ENCODE measurements around the gene AUTS2.
"Not testable (repeated sequence)": the region's sequence is repeated elsewhere in the genome, so short reads cannot be mapped to it uniquely, and the experiment has no call there.

Gene AUTS2

DNA sequence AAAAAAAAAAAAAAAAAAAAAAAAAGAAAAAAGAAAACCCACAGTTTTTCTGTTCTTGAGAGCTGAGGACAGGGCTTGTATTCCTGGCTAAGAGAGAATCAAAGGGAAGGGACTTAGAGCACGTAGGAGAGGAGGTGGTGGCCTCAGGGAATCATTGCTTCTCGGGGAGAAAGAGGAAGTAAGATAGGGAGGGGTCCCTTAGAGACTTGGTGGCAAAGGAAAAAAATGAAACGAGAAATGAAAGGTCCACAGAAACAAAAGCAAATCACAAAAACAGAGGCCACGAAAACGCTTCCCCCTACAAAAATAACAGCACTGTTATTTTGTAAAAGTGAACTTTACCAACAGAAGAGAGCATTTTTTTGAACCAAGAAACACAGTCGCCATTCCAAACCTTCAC, 1210.6 kb downstream of the AUTS2 start:
- H3K9me2 ChIP-seq (replicated peaks; ENCODE audit: insufficient read depth, low read length), result no peaks in the 10 kb centered on the region
- H3K4me3 ChIP-seq (ENCODE audit: insufficient read depth, low read length, poor library complexity, severe bottlenecking), result no peak overlapping the region
- peak overlapping the region; percentile 37 for H3K4me2 ChIP-seq (ENCODE audit: low read depth, low read length, poor library complexity, severe bottlenecking)

DNA sequence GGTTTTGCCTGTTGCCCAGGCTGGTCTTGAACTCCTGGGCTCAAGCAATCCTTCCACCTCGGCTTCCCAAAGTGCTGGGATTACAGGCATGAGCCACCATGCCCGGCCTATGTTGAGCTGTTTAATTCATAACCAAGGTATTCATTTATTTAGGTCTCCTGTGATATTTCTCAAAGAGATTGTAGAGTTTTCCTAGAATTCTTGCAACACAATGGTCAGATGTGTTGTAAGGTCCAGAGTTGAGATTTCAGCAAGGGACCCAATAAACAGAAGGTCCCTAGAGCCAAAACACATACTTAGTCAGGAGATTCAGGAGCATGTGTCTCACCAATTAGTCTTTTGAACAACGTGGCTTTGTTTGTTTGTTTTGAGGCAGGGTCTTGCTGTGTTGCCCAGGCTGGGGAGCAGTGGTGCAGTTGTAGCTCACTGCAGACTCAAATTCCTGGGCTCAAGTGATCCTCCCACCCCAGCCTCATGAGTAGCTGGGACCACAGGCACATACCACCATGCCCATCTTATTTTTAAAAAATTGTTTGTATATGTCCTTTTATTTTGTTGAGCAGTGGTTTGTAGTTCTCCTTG, 1212.4 kb downstream of the AUTS2 start:
- TF ChIP-seq, protein P1, sequence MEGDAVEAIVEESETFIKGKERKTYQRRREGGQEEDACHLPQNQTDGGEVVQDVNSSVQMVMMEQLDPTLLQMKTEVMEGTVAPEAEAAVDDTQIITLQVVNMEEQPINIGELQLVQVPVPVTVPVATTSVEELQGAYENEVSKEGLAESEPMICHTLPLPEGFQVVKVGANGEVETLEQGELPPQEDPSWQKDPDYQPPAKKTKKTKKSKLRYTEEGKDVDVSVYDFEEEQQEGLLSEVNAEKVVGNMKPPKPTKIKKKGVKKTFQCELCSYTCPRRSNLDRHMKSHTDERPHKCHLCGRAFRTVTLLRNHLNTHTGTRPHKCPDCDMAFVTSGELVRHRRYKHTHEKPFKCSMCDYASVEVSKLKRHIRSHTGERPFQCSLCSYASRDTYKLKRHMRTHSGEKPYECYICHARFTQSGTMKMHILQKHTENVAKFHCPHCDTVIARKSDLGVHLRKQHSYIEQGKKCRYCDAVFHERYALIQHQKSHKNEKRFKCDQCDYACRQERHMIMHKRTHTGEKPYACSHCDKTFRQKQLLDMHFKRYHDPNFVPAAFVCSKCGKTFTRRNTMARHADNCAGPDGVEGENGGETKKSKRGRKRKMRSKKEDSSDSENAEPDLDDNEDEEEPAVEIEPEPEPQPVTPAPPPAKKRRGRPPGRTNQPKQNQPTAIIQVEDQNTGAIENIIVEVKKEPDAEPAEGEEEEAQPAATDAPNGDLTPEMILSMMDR (IDR thresholded peaks at IDR 0.05; ENCODE audit: insufficient read depth, low read length, poor library complexity, severe bottlenecking), result no peak
- no peak for TF ChIP-seq EZH2phosphoT487 (conservative IDR thresholded peaks at IDR 0.05; ENCODE audit: low read length)
- H3K27me3 ChIP-seq (ENCODE audit: low read length), result no peaks in the 10 kb centered on the region
- H3F3A ChIP-seq (ENCODE audit: insufficient read depth), result no peaks in the 10 kb centered on the region
- no peaks in the 10 kb centered on the region for H3K79me2 ChIP-seq (ENCODE audit: insufficient read depth, low read length)
- H3K9ac ChIP-seq (ENCODE audit: low read length), result no peak overlapping the region
- no peaks in the 10 kb centered on the region for H3K36me3 ChIP-seq (ENCODE audit: low read length)
- no peaks in the 10 kb centered on the region for H3K9me2 ChIP-seq (replicated peaks; ENCODE audit: insufficient read depth, low read length)
- H3K4me2 ChIP-seq (ENCODE audit: low read depth, low read length, poor library complexity, severe bottlenecking), result no peak overlapping the region
- H3K9me3 ChIP-seq (ENCODE audit: insufficient read depth, low read length), result no peaks in the 10 kb centered on the region
- no peak overlapping the region for H2AFZ ChIP-seq (ENCODE audit: low read depth, low read length, severe bottlenecking)
- no peak overlapping the region for H3K27ac ChIP-seq (ENCODE audit: low read depth, low read length)
- H3K4me3 ChIP-seq (ENCODE audit: insufficient read depth, low read length, poor library complexity, severe bottlenecking), result no peak overlapping the region
- H4K20me1 ChIP-seq (ENCODE audit: low read depth, low read length), result no peaks in the 10 kb centered on the region

More for the DNA sequence above, 1210.6 kb downstream of the AUTS2 start:
- Histone ChIP-seq H3K27me3 (ENCODE audit: low read length) (no peaks in the 10 kb centered on the region), H3K27ac (ENCODE audit: low read depth, low read length) (no peak overlapping the region), H3K9ac (ENCODE audit: low read length) (no peak overlapping the region), H3F3A (ENCODE audit: insufficient read depth) (no peaks in the 10 kb centered on the region), H3K9me3 (ENCODE audit: insufficient read depth, low read length) (no peaks in the 10 kb centered on the region), H2AFZ (ENCODE audit: low read depth, low read length, severe bottlenecking) (peak overlapping the region; percentile 21), H3K79me2 (ENCODE audit: insufficient read depth, low read length) (no peaks in the 10 kb centered on the region), H4K20me1 (ENCODE audit: low read depth, low read length) (no peaks in the 10 kb centered on the region), H3K36me3 (ENCODE audit: low read length) (no peaks in the 10 kb centered on the region)
- no peak for TF ChIP-seq EZH2phosphoT487 (conservative IDR thresholded peaks at IDR 0.05; ENCODE audit: low read length)
- TF ChIP-seq, protein P1 (IDR thresholded peaks at IDR 0.05; ENCODE audit: insufficient read depth, low read length, poor library complexity, severe bottlenecking), result no peak

DNA sequence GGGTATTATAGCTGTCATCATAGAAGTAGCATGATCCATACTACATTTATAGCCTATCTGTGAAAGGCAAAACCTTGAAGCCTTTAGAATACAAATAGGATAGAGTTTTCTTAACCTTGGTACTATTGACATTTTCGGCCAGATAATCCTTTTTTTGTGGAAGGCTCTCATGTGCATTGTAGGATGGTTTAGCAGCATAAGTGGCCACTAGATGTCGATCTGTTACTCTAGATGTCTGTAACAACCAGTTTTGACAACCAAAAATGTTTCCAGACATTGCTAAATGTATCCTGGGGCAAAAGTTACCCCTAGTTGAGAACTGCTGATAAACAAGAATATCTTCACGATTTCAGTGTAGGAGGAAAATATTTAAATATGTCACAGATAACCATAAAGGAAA, 1214.2 kb downstream of the AUTS2 start:
- no peaks in the 10 kb centered on the region for H3K36me3 ChIP-seq (ENCODE audit: low read length)
- no peaks in the 10 kb centered on the region for H3F3A ChIP-seq (ENCODE audit: insufficient read depth)
- H3K9ac ChIP-seq (ENCODE audit: low read length), result no peak overlapping the region
- H3K4me3 ChIP-seq (ENCODE audit: insufficient read depth, low read length, poor library complexity, severe bottlenecking), result no peak overlapping the region
- peaks cover 3% of the 10 kb centered on the region; the same call in 1 of the 2 replicates for H3K9me3 ChIP-seq (ENCODE audit: insufficient read depth, low read length)
- H3K27ac ChIP-seq (ENCODE audit: low read depth, low read length), result no peak overlapping the region
- H4K20me1 ChIP-seq (ENCODE audit: low read depth, low read length), result no peaks in the 10 kb centered on the region
- H2AFZ ChIP-seq (ENCODE audit: low read depth, low read length, severe bottlenecking), result no peak overlapping the region
- no peaks in the 10 kb centered on the region for H3K79me2 ChIP-seq (ENCODE audit: insufficient read depth, low read length)
- TF ChIP-seq, protein P1 (IDR thresholded peaks at IDR 0.05; ENCODE audit: insufficient read depth, low read length, poor library complexity, severe bottlenecking), result peak; percentile 34
- no peak for TF ChIP-seq EZH2phosphoT487 (conservative IDR thresholded peaks at IDR 0.05; ENCODE audit: low read length)
- H3K9me2 ChIP-seq (replicated peaks; ENCODE audit: insufficient read depth, low read length), result no peaks in the 10 kb centered on the region
- H3K27me3 ChIP-seq (ENCODE audit: low read length), result no peaks in the 10 kb centered on the region
- no peak overlapping the region for H3K4me2 ChIP-seq (ENCODE audit: low read depth, low read length, poor library complexity, severe bottlenecking)

DNA sequence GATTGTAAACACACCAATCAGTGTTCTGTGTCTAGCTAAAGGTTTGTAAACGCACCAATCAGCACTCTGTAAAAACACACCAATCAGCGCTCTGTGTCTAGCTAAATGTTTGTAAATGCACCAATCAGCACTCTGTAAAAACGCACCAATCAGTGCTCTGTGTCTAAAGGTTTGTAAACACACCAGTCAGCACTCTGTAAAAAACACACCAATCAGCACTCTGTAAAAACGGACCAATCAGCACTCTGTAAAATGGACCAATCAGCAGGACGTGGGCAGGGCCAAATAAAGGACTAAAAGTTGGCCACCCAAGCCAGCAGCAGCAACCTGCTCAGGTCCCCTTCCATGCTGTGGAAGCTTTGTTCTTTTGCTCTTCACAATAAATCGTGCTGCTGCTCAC, 1224.2 kb downstream of the AUTS2 start:
- not testable (repeated sequence) for H3K4me2 ChIP-seq (ENCODE audit: low read depth, low read length, poor library complexity, severe bottlenecking); H3F3A ChIP-seq (ENCODE audit: insufficient read depth); H3K9me2 ChIP-seq (replicated peaks; ENCODE audit: insufficient read depth, low read length); H3K9me3 ChIP-seq (ENCODE audit: insufficient read depth, low read length); H3K36me3 ChIP-seq (ENCODE audit: low read length); H3K79me2 ChIP-seq (ENCODE audit: insufficient read depth, low read length); H2AFZ ChIP-seq (ENCODE audit: low read depth, low read length, severe bottlenecking); H3K27me3 ChIP-seq (ENCODE audit: low read length); H4K20me1 ChIP-seq (ENCODE audit: low read depth, low read length); H3K4me3 ChIP-seq (ENCODE audit: insufficient read depth, low read length, poor library complexity, severe bottlenecking); H3K9ac ChIP-seq (ENCODE audit: low read length); H3K27ac ChIP-seq (ENCODE audit: low read depth, low read length)

Measured in SU-DHL-6 (cell line).